SU-DHL-6 (cell line): ENCODE results near the gene TM4SF18.

Source experiments
- H2AFZ ChIP-seq: fragments of 200-600 bp; sonication (generic); 2 replicates; pipeline ENCODE4 v1.6.1; 2014; ENCODE audit warnings: low read depth, mild to moderate bottlenecking, moderate library complexity, mixed read lengths, antibody characterized with exemption, low read length; ENCODE audit not compliant: severe bottlenecking
- H3F3A ChIP-seq: fragments of 200-600 bp; shearing (Covaris generic); 2 replicates; pipeline ENCODE4 v1.6.0; 2016; ENCODE audit warnings: antibody characterized with exemption, mild to moderate bottlenecking; ENCODE audit not compliant: insufficient read depth
- H3K27ac ChIP-seq: fragments of 200-600 bp; sonication (generic); 2 replicates; pipeline ENCODE4 v1.5.1; 2016; ENCODE audit warnings: low read depth, mild to moderate bottlenecking, low read length, moderate library complexity, mixed read lengths
- H3K27me3 ChIP-seq: fragments of 200-600 bp; sonication (generic), shearing (Covaris generic); 2 replicates; pipeline ENCODE4 v1.6.0; 2014; ENCODE audit warnings: mild to moderate bottlenecking, low read length
- H3K36me3 ChIP-seq: fragments of 200-600 bp; sonication (generic); 2 replicates; pipeline ENCODE4 v1.6.1; 2014; ENCODE audit warnings: mild to moderate bottlenecking, low read length, mixed read lengths
- H3K4me2 ChIP-seq: fragments of 300-600, 200-600 bp; shearing (Covaris generic), sonication (generic); 2 replicates; pipeline ENCODE4 v1.6.0; 2014; ENCODE audit warnings: low read length, low read depth, mild to moderate bottlenecking; ENCODE audit not compliant: poor library complexity, severe bottlenecking
- H3K4me3 ChIP-seq: fragments of 200-600 bp; sonication (generic); 2 replicates; pipeline ENCODE4 v1.5.1; 2014; ENCODE audit warnings: antibody characterized with exemption, low read length, mild to moderate bottlenecking, mixed read lengths; ENCODE audit not compliant: insufficient read depth, poor library complexity, severe bottlenecking
- H3K79me2 ChIP-seq: fragments of 200-600 bp; sonication (generic); 2 replicates; pipeline ENCODE4 v1.6.1; 2014; ENCODE audit warnings: mild to moderate bottlenecking, low read length, moderate library complexity; ENCODE audit not compliant: insufficient read depth
- H3K9ac ChIP-seq: fragments of 200-600 bp; sonication (generic); 2 replicates; pipeline ENCODE4 v1.7.0; 2014; ENCODE audit warnings: mild to moderate bottlenecking, low read length
- H3K9me2 ChIP-seq: fragments of 200-600 bp; sonication (generic); replicated peaks from 2 replicates; pipeline ENCODE4 v1.6.1; 2014; ENCODE audit warnings: low read length; ENCODE audit not compliant: insufficient read depth
- H3K9me3 ChIP-seq: fragments of 200-600 bp; sonication (generic); 2 replicates; pipeline ENCODE4 v1.6.1; 2014; ENCODE audit warnings: low read length, mixed read lengths; ENCODE audit not compliant: insufficient read depth
- H4K20me1 ChIP-seq: fragments of 200-600 bp; sonication (generic); 2 replicates; pipeline ENCODE4 v1.6.1; 2014; ENCODE audit warnings: low read depth, mild to moderate bottlenecking, antibody characterized with exemption, low read length, moderate library complexity, mixed read lengths
- CTCF ChIP-seq: fragments of 200-600 bp; sonication (generic); IDR thresholded peaks from one replicate; pipeline ENCODE4 v1.5.1; 2017; ENCODE audit warnings: antibody characterized with exemption, mild to moderate bottlenecking, low read length, moderate library complexity; ENCODE audit not compliant: insufficient read depth, poor library complexity, severe bottlenecking
- EZH2phosphoT487 ChIP-seq: fragments of 200-600 bp; sonication (generic), shearing (Covaris generic); conservative IDR thresholded peaks from 2 replicates; pipeline ENCODE4 v1.6.1; 2018; ENCODE audit warnings: mild to moderate bottlenecking, antibody characterized with exemption, low read length, moderate library complexity, mixed read lengths

TM4SF18 gene

GRCh38 chr3:149305376-149305775, 28.1 kb downstream of the TM4SF18 start:
- no peaks in the 10 kb centered on the region for H3K9me3 ChIP-seq
- no peaks in the 10 kb centered on the region for H4K20me1 ChIP-seq
- no peak overlapping the region for H2AFZ ChIP-seq
- H3K4me2 ChIP-seq, result no peak overlapping the region
- no peaks in the 10 kb centered on the region for H3K79me2 ChIP-seq
- no peaks in the 10 kb centered on the region for H3K9me2 ChIP-seq
- TF ChIP-seq EZH2phosphoT487, result no peak
- no peak for TF ChIP-seq CTCF
- no peaks in the 10 kb centered on the region for H3F3A ChIP-seq
- H3K4me3 ChIP-seq, result no peak overlapping the region
- no peak overlapping the region for H3K27ac ChIP-seq
- H3K27me3 ChIP-seq, result no peaks in the 10 kb centered on the region
- no peak overlapping the region for H3K9ac ChIP-seq
- H3K36me3 ChIP-seq, result no peaks in the 10 kb centered on the region

- Histone ChIP-seq H3K36me3 (no peaks in the 10 kb centered on the region), H3K9ac (no peak overlapping the region), H4K20me1 (no peaks in the 10 kb centered on the region), H3K4me3 (no peak overlapping the region), H3K27me3 (no peaks in the 10 kb centered on the region), H3K9me3 (no peaks in the 10 kb centered on the region), H3K9me2 (no peaks in the 10 kb centered on the region), H3K79me2 (no peaks in the 10 kb centered on the region), H3K27ac (no peak overlapping the region), H2AFZ (no peak overlapping the region), H3K4me2 (no peak overlapping the region), H3F3A (no peaks in the 10 kb centered on the region)
- TF ChIP-seq CTCF (no peak), EZH2phosphoT487 (no peak)
Observed at GRCh38 chr3:149299938-149300801, 33.3 kb downstream of the TM4SF18 start.

GRCh38 chr3:149296972-149297371, 36.5 kb downstream of the TM4SF18 start:
- Histone ChIP-seq H2AFZ (no peak overlapping the region), H3K4me3 (no peak overlapping the region), H3K9me3 (no peaks in the 10 kb centered on the region), H4K20me1 (no peaks in the 10 kb centered on the region), H3K36me3 (no peaks in the 10 kb centered on the region), H3K27me3 (no peaks in the 10 kb centered on the region), H3K4me2 (no peak overlapping the region), H3F3A (no peaks in the 10 kb centered on the region), H3K9ac (no peak overlapping the region), H3K9me2 (no peaks in the 10 kb centered on the region), H3K79me2 (no peaks in the 10 kb centered on the region), H3K27ac (no peak overlapping the region)
- TF ChIP-seq EZH2phosphoT487 (no peak), CTCF (no peak)
